ENCODE data around the gene PLA2G4A. TPM values are rescaled to one million over a fixed set of nuclear protein-coding genes. Genes with fewer than 3 reads are reported as not detected.

The PLA2G4A gene
- polyA plus RNA-seq, 1 of the 3 experiments (the other 2 are of a cell fraction) = 0.26 TPM

GRCh38 chr1:186781730-186782129 is 47.0 kb upstream of the PLA2G4A start:
- ChIA-PET POLR2A (no interaction called here), CTCF (interaction anchor here (1.5 kb wide), 1 partner anchor 12 kb away, joined by 3 read pairs; no protein-coding TSS in a partner anchor)
- Histone ChIP-seq H3K9ac (no peak overlapping the region), H3K79me2 (ENCODE audit: insufficient read depth) (no peaks in the 10 kb centered on the region), H3K36me3 (replicated peaks in 1 of 2; ENCODE audit: control insufficient read depth in 1 of 2, insufficient read depth in 2 of 2, low read length in 1 of 2) (no peaks in the 10 kb centered on the region), H4K20me1 (ENCODE audit: insufficient read depth) (no peaks in the 10 kb centered on the region), H3K27ac (ENCODE audit: low read depth in 2 of 2, low read length in 1 of 2) (no peak overlapping the region), H3K9me3 (no peaks in the 10 kb centered on the region), H2AFZ (ENCODE audit: low read depth) (no peak overlapping the region), H3F3A (replicated peaks; ENCODE audit: insufficient read depth) (no peaks in the 10 kb centered on the region), H3K4me3 (ENCODE audit: low read depth in 2 of 2, low read length in 1 of 2) (no peak overlapping the region), H3K4me2 (no peak overlapping the region), H3K27me3 (ENCODE audit: insufficient read depth) (peaks cover 12% of the 10 kb centered on the region; the same call in 1 of the 2 replicates), H3K4me1 (ENCODE audit: control insufficient read depth in 1 of 2, insufficient read depth in 2 of 2, low read depth in 1 of 2, low read length in 1 of 2) (no peaks in the 10 kb centered on the region; a peak in 1 of 4 replicates), H3K9me2 (no peaks in the 10 kb centered on the region)
- TF ChIP-seq NFIC (IDR thresholded peaks at IDR 0.05; ENCODE audit: borderline replicate concordance) (no peak), TEAD4 (IDR thresholded peaks at IDR 0.05; ENCODE audit: borderline replicate concordance, insufficient read depth) (no peak), FOXJ3 (CRISPR knock-in tag; IDR thresholded peaks at IDR 0.05) (no peak), REST (IDR thresholded peaks at IDR 0.05; ENCODE audit: low read depth, low read length) (no peak), JUND (IDR thresholded peaks at IDR 0.05) (no peak), TAF1 (IDR thresholded peaks at IDR 0.05; ENCODE audit: borderline replicate concordance, low read depth, low read length) (no peak), GABPA (IDR thresholded peaks at IDR 0.05; ENCODE audit: low read depth) (no peak), USF1 (IDR thresholded peaks at IDR 0.05; ENCODE audit: borderline replicate concordance, low read depth) (no peak), RXRA (IDR thresholded peaks at IDR 0.05; ENCODE audit: borderline replicate concordance, low read depth) (no peak), FOXM1 (IDR thresholded peaks at IDR 0.05; ENCODE audit: low read depth) (no peak), FOSL2 (IDR thresholded peaks at IDR 0.05; ENCODE audit: borderline replicate concordance, low read depth) (no peak), YY1 (IDR thresholded peaks at IDR 0.05; ENCODE audit: low read depth) (no peak), GATA2 (CRISPR knock-in tag; IDR thresholded peaks at IDR 0.05) (no peak), RFX5 (IDR thresholded peaks at IDR 0.05; ENCODE audit: low read length) (no peak), TCF12 (IDR thresholded peaks at IDR 0.05) (no peak), CTCF (IDR thresholded peaks at IDR 0.05) (no peak), NRF1 (IDR thresholded peaks at IDR 0.05; ENCODE audit: low read depth, low read length) (no peak)
- WGBS (ENCODE audit: low lambda C conversion rate) = 26% methylated on average over 6 of the region's 6 CpGs
- DNase-seq = no peak
